Measurements from ENCODE around the gene DOK3.

Gene DOK3

GRCh38 chr5:177509381-177509951 is at the start of gene DOK3:
DOK3 (minus strand) TSS chr5:177509826; CDS start chr5:177509540, 286 bp downstream.
- DNase-seq (ENCODE audit: low read depth) = no peak

GRCh38 chr5:177557796-177558195 is 48.2 kb upstream of the DOK3 start:
- DNase-seq (ENCODE audit: low read depth) = no peak

GRCh38 chr5:177557041-177557647 is 47.5 kb upstream of the DOK3 start:
- no peak for DNase-seq (ENCODE audit: low read depth)

GRCh38 chr5:177555665-177556064 is 46.0 kb upstream of the DOK3 start:
- DNase-seq (ENCODE audit: low read depth) = no peak

- no peak for DNase-seq (ENCODE audit: low read depth)
Measured at GRCh38 chr5:177555228-177555627, 45.6 kb upstream of the DOK3 start.

GRCh38 chr5:177554474-177555111 is 45.0 kb upstream of the DOK3 start, which contains the start of gene FAM193B:
FAM193B (minus strand) TSS chr5:177554563; CDS start chr5:177554458, 105 bp downstream.
- DNase-seq (ENCODE audit: low read depth) = peak; percentile 93

- DNase-seq (ENCODE audit: low read depth) = peak; percentile 30
Measured at GRCh38 chr5:177553671-177554429, 44.2 kb upstream of the DOK3 start.

GRCh38 chr5:177552839-177553455 is 43.3 kb upstream of the DOK3 start:
- DNase-seq (ENCODE audit: low read depth) = no peak

- DNase-seq (ENCODE audit: low read depth) = no peak
Measured at GRCh38 chr5:177550122-177550521, 40.5 kb upstream of the DOK3 start.

- DNase-seq (ENCODE audit: low read depth) = no peak
Measured at GRCh38 chr5:177548495-177548894, 38.9 kb upstream of the DOK3 start.

GRCh38 chr5:177547736-177548135 is 38.1 kb upstream of the DOK3 start:
- no peak for DNase-seq (ENCODE audit: low read depth)

GRCh38 chr5:177546258-177546741 is 36.7 kb upstream of the DOK3 start:
- no peak for DNase-seq (ENCODE audit: low read depth)

GRCh38 chr5:177545487-177546257 is 36.0 kb upstream of the DOK3 start:
- DNase-seq (ENCODE audit: low read depth) = no peak

GRCh38 chr5:177542816-177543465 is 33.3 kb upstream of the DOK3 start:
- DNase-seq (ENCODE audit: low read depth) = no peak

- DNase-seq (ENCODE audit: low read depth) = no peak
Measured at GRCh38 chr5:177540438-177540837, 30.8 kb upstream of the DOK3 start.

- no peak for DNase-seq (ENCODE audit: low read depth)
Measured at GRCh38 chr5:177539411-177539810, 29.8 kb upstream of the DOK3 start.

GRCh38 chr5:177538876-177539275 is 29.2 kb upstream of the DOK3 start:
- DNase-seq (ENCODE audit: low read depth) = no peak

- DNase-seq (ENCODE audit: low read depth) = no peak
Measured at GRCh38 chr5:177537389-177538361, 28.0 kb upstream of the DOK3 start.

- no peak for DNase-seq (ENCODE audit: low read depth)
Measured at GRCh38 chr5:177536386-177536785, 26.8 kb upstream of the DOK3 start.

- DNase-seq (ENCODE audit: low read depth) = no peak
Measured at GRCh38 chr5:177535125-177535524, 25.5 kb upstream of the DOK3 start.
